ENCODE data around the gene KCTD5. TPM values are rescaled to one million over a fixed set of nuclear protein-coding genes. Genes with fewer than 3 reads are reported as not detected.
"Not testable (repeated sequence)": the region's sequence is repeated elsewhere in the genome, so short reads cannot be mapped to it uniquely, and the experiment has no call there.

Gene KCTD5
- total RNA-seq, 1 donor, result 16.4 TPM

DNA sequence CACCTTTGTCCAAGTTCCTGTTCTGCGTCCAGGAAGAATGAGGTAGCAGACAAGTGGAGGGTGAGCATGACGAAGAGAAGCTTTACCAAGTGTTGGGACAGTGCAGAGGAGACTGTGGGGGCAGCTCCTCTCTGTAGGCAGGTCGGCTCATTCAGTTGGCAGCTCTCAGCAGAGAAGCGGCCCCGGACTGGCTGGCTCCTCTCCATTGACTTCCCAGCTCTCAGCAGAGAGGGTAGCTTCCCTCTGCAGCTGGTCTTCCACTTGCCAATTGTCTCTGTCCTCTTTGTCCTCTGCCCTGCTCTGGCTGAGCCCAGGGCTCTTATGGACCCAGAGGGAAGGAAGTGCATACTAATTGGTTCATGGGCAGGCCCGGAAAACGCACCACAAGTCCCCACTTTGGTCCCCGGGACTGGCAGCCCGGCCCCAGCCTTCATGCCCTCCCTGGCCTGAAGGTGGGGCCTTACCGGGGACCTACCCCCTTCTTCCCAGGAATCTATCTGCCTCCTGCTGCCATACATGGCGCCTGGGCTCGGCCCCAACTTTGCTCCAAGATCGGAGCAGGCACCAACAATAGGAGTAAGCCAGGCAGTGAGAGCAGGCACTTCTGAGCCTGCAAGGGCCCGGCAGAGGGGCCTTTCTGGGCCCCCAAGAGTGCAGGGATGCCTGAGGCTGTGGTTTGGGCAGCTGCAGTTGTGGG, 10.1 kb downstream of the KCTD5 start:
- DNase-seq (ENCODE audit: low read depth), result no peak
- H3K4me3 ChIP-seq (ENCODE audit: low read depth, low read length), result no peak overlapping the region
- TF ChIP-seq, protein P1, sequence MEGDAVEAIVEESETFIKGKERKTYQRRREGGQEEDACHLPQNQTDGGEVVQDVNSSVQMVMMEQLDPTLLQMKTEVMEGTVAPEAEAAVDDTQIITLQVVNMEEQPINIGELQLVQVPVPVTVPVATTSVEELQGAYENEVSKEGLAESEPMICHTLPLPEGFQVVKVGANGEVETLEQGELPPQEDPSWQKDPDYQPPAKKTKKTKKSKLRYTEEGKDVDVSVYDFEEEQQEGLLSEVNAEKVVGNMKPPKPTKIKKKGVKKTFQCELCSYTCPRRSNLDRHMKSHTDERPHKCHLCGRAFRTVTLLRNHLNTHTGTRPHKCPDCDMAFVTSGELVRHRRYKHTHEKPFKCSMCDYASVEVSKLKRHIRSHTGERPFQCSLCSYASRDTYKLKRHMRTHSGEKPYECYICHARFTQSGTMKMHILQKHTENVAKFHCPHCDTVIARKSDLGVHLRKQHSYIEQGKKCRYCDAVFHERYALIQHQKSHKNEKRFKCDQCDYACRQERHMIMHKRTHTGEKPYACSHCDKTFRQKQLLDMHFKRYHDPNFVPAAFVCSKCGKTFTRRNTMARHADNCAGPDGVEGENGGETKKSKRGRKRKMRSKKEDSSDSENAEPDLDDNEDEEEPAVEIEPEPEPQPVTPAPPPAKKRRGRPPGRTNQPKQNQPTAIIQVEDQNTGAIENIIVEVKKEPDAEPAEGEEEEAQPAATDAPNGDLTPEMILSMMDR (IDR thresholded peaks at IDR 0.05; ENCODE audit: insufficient read depth, low read length), result no peak

DNA sequence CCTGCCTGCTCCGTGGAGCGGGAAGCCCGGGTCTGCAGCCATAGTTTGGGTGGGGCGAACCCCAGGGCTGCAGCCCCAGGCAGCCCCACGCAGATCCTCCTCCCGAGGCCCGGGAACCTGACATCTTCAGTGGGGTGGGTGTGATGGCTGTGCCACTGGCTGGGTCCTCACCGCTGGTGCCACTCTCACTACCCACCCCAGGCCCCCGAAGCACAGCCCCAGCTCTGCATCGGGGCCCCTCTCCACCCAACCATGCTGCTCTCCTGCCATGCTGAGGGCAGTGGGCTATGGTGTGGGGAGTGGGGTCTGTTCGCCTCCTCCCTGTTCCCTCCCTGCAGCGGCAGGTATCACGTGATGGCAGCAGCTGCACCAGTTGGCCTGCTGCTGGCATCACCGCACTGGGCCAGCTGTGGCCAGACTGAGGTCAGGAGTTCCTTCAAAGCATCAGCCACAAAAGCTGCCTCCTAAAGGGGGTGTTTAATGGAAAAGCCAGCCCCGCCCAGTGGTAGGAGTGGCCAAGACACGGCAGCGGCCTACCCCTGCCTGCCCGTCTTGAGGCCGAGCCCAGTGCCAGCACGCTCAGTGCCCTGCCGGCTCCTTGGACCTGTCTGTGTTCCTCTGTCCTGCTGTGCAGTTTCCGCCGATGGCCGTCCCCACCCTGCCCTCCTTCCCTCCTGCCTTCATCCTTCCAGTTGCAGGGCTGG, 10.8 kb downstream of the KCTD5 start:
- TF ChIP-seq, protein P1 (IDR thresholded peaks at IDR 0.05; ENCODE audit: insufficient read depth, low read length), result no peak
- peak; percentile 8 for DNase-seq (ENCODE audit: low read depth)
- H3K4me3 ChIP-seq (ENCODE audit: low read depth, low read length), result no peak overlapping the region

DNA sequence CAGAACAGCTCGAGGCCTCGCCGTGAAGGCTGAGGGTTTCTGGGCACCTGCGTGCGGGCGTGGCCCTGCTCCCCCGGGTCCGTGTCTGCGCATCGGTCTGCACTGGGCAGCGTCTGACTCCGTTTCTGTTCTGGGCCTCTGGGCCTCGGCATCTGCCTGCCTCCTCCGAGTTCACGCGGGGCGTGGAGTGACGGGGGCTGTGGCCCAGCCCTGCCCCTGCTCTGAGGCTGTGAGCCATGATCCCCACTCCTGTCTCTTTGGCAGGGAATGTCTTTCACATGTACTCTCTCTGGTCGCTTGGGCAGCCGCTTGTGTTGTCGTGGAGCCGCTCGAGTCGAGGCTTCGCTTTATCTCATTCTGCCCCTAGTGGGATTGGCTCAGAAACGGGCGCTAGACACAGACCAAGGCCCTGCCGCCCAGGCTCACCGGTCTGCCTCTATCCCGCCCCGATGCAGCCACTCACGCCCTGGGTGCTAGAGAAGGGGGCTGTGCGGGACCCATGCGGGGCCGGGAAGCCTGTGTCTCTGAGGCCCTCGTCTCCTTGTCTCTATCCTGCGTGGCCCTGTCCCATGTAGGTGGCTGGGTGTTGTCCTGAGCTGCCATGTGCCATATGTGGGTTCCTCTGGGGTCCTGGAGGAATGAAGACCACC, 14.4 kb downstream of the KCTD5 start:
- not testable (repeated sequence) for H3K4me3 ChIP-seq (ENCODE audit: low read depth, low read length); DNase-seq (ENCODE audit: low read depth)

DNA sequence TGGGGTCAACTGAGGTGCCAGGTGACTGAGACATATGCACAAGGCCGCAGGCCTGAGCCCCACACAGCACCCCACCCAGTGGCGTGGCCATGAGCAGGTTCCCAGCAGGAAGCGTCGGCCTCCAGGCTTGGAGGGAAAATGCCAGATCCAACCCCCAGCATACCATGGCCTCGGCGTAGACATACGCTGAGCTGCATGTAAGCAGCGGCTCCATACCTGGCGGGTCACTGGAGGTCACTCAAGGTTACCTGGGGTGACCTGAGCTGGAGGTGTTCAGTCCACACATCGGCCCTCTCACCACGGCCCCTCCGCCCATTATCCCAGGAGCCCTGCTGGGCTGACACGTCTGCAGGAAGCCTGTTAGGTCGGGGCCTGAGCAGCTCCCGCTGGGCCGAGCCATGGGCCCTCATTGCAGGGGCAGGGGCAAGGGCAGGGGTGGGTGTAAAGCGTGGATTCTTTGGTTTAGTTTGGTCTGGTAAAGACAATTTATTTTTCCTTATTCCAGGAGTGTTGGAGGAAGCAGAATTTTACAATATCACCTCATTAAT, 15.2 kb downstream of the KCTD5 start:
- H3K4me3 ChIP-seq (ENCODE audit: low read depth, low read length), result no peak overlapping the region
- TF ChIP-seq, protein P1 (IDR thresholded peaks at IDR 0.05; ENCODE audit: insufficient read depth, low read length), result no peak
- DNase-seq (ENCODE audit: low read depth), result no peak

DNA sequence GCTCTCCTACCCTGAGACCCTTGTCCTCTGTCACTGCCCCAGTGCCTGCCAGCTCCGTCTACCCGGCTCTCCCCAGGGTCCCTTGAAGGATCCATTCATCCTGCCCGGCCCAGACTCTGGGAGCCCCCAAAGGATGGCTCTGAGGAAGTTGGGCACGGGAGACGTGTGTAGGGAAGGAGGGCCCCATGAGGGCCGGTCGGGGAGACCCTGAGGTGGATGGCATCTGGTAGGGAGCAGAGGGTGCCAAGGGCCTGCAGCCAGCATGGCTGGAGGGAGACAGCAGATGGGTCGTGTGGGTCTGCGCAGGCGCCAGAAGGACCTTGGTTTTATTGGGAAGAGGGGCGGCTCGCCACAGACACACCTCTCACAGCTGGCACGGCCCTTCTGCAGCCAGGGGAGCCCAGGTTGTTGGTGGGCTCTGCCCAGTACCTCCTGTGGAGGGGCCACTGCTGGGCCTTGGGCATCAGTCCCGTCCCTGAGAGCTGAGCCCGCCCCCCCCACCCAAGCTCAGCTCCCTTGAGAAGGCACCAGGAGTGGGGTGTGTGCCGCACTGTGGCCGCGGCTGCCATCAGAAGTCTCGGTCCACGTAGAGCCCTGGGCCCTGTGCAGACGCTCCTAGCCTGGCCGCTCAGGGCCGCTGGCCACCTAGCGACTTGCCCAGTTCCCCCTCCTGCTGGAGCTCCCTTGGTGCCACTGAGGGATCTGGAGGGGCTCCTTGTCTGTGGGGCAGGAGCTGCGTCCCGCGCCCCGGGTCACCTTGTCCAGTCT, 16.0 kb downstream of the KCTD5 start:
- TF ChIP-seq, protein P1 (IDR thresholded peaks at IDR 0.05; ENCODE audit: insufficient read depth, low read length), result no peak
- no peak for DNase-seq (ENCODE audit: low read depth)
- no peak overlapping the region for H3K4me3 ChIP-seq (ENCODE audit: low read depth, low read length)

DNA sequence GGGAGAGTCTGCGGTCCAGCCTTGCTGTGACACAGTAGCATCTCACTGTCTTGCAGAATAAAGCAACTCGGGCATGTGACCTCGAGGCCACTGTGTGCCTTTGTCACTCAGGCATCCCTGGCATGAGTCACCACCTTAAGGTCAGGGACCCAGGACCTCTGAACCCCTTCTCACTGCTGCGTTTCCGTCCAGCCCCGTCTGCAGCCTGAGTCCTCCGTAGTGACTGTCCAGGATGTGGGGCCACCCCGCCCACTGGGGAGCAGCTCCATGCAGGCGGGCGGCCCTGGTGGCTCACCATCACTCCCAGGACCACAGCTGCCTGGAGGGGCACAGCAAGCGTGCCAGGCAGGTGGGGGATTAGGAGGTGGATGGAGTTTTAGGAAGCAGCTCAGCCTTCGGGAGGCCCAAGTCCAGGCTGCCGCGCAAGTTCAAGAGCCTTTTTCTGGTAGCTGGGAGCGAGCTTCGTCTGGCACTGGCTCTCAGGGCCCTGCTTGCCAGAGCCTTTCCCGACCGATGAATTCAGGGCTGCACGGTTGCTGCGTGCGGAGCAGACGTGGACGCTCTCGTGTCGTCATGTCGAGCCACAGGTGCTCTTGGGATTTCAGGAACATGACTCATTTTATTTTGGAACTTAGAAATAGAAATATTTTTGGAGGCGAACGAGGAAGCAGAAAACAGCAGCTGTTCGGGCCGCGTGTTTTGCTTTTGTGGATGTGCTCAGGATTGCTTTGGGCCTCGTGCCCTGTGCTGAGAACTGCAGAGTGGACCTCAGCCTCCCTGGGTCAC, 16.8 kb downstream of the KCTD5 start:
- no peak for DNase-seq (ENCODE audit: low read depth)
- TF ChIP-seq, protein P1 (IDR thresholded peaks at IDR 0.05; ENCODE audit: insufficient read depth, low read length), result no peak
- no peak overlapping the region for H3K4me3 ChIP-seq (ENCODE audit: low read depth, low read length)

Data from fibroblast of the aortic adventitia (primary cell).